Body of pancreas (tissue), 4 donors: Measurements from ENCODE around the gene HTR3A. TPM values are rescaled to one million over a fixed set of nuclear protein-coding genes. Genes with fewer than 3 reads are reported as not detected.

Experiments
- ATAC-seq: fragments of 150-250 bp; one replicate; pipeline ENCODE4 v1.9.1; 2016
- DNase-seq, 4 donors: peaks; one replicate each; pipeline ENCODE4 v3.0.0-alpha.2; 2019
- H3K27ac ChIP-seq, 4 donors: fragments of 200-600 bp; sonication (generic); 1 replicate in 3 of 4; 2 replicates in 1 of 4; pipeline versions ENCODE4 v1.5.1 to v1.6.1; 2016 to 2019; ENCODE audit warnings: mild to moderate bottlenecking in 1 of 4, mixed read lengths in 1 of 4, moderate library complexity in 1 of 4
- H3K27me3 ChIP-seq, 2 donors: fragments of 200-600 bp; sonication (generic); one replicate each; pipeline ENCODE4 v1.6.0; 2016; ENCODE audit warnings: mild to moderate bottlenecking in 1 of 2
- H3K36me3 ChIP-seq, 2 donors: fragments of 200-600 bp; sonication (generic); replicated peaks in 1 of 2; 2 replicates each; pipeline ENCODE4 v1.5.1; 2016; ENCODE audit warnings: low read depth in 2 of 2; ENCODE audit not compliant: insufficient read depth in 1 of 2
- H3K4me1 ChIP-seq: fragments of 200-600 bp; sonication (generic); one replicate; pipeline ENCODE4 v1.6.0; 2016
- H3K4me3 ChIP-seq, 2 donors: fragments of 200-600 bp; sonication (generic); 1 replicate in 1 of 2; 2 replicates in 1 of 2; pipeline ENCODE4 v1.5.1; 2016 to 2019
- H3K9me3 ChIP-seq, 3 donors: fragments of 200-600 bp; sonication (generic); 1 replicate in 2 of 3; 2 replicates in 1 of 3; pipeline ENCODE4 v1.5.1; 2016
- CTCF ChIP-seq, 7 experiments: fragments of 450-650 bp in 4 of 7; fragments of 200-600 bp in 3 of 7; sonication (generic) in 3 of 7; IDR thresholded peaks; one replicate each; pipeline ENCODE4 v1.5.1; 2016 to 2019; ENCODE audit warnings: antibody characterized with exemption in 7 of 7
- POLR2A ChIP-seq, 3 donors: fragments of 450-650 bp; IDR thresholded peaks; one replicate each; pipeline ENCODE4 v1.6.1; 2016; ENCODE audit warnings: antibody characterized with exemption in 3 of 3, mild to moderate bottlenecking in 2 of 3
- WGBS, 2 donors: methylation state at CpG; one replicate each; pipeline ENCODE4 v1.1.5; 2017; 5-methylcytosine and 5-hydroxymethylcytosine counted together
- intact Hi-C: fragments of 100-400 bp; cut with DNase I; formaldehyde crosslinking; loops from one replicate; pipeline ENCODE4 v1.15.1; 2023
- total RNA-seq, 2 donors: library from RNA; depleted of rRNA; stranded (reverse); fragments of >200 nt; gene quantifications; one replicate each; pipeline ENCODE4 v1.1.0, GENCODE V29; 2016

HTR3A gene
- total RNA-seq, 2 donors from 2014 or later: 0.33 to 1.0 TPM

- no peak overlapping the region for H3K4me3 ChIP-seq
- intact Hi-C loops: no loop called here
- no peaks in the 10 kb centered on the region for H3K9me3 ChIP-seq
- H3K27me3 ChIP-seq: no peaks in the 10 kb centered on the region
- ATAC-seq (no peak), DNase-seq (peak in 1 of 4 donors; percentile 39)
- WGBS, 2 donors: 17 to 38% methylated on average over 3 of the region's 3 CpGs
- H3K4me1 ChIP-seq: no peaks in the 10 kb centered on the region
- H3K36me3 ChIP-seq: no peaks in the 10 kb centered on the region
- TF ChIP-seq POLR2A (IDR thresholded peaks at IDR 0.05): no peak
- TF ChIP-seq CTCF (IDR thresholded peaks at IDR 0.05): no peak
- H3K27ac ChIP-seq: no peak overlapping the region
These were observed 44.1 kb downstream of the HTR3A start for GRCh38 chr11:114019046-114019445.

DNA sequence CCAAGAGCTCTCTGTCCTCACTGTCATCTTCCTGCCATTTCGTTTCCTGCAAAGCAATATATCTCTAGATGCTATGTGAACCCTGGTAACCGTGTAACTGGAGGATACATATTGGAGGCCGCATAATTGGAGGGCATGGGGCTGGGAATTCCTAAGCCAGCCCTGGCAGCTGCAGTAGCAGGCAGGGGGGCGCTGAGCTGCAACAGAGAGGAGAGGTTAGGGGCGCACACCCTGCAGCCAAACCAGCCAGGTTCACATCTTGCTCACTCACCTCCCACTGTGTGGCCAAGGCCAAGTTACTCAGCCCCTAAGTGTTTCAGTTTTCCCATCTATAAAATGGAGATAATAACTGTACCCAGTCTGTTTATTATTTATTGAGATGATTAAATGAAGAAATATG lies 44.7 kb downstream of the HTR3A start:
- Histone ChIP-seq H3K4me3 (no peak overlapping the region), H3K9me3 (no peaks in the 10 kb centered on the region), H3K27ac (no peak overlapping the region), H3K4me1 (no peaks in the 10 kb centered on the region), H3K36me3 (no peaks in the 10 kb centered on the region), H3K27me3 (no peaks in the 10 kb centered on the region)
- ATAC-seq (no peak), DNase-seq (no peak)
- intact Hi-C loops: no loop called here
- WGBS, 2 donors: 86 to 95% methylated on average over 5 of the region's 5 CpGs
- TF ChIP-seq CTCF (IDR thresholded peaks at IDR 0.05): no peak
- TF ChIP-seq POLR2A (IDR thresholded peaks at IDR 0.05): no peak

- Histone ChIP-seq H3K9me3 (no peaks in the 10 kb centered on the region), H3K27ac (no peak overlapping the region), H3K27me3 (no peaks in the 10 kb centered on the region), H3K36me3 (no peaks in the 10 kb centered on the region), H3K4me3 (no peak overlapping the region), H3K4me1 (peaks cover 11% of the 10 kb centered on the region)
- ATAC-seq (peak; percentile 58), DNase-seq (no peak)
- 39 to 45% methylated on average over 3 of the region's 3 CpGs for WGBS, 2 donors
- no peak for TF ChIP-seq POLR2A (IDR thresholded peaks at IDR 0.05)
- TF ChIP-seq CTCF (IDR thresholded peaks at IDR 0.05): no peak
- intact Hi-C loops: no loop called here
These were observed 50.5 kb downstream of the HTR3A start for GRCh38 chr11:114025329-114025907.

GRCh38 chr11:114026355-114026754 lies 51.4 kb downstream of the HTR3A start:
- 45 to 58% methylated on average over 1 of the region's 1 CpG for WGBS, 2 donors
- no peaks in the 10 kb centered on the region for H3K36me3 ChIP-seq
- no peaks in the 10 kb centered on the region for H3K27me3 ChIP-seq
- H3K4me3 ChIP-seq: no peak overlapping the region
- peak in 1 of 4 donors; percentile 15 for DNase-seq
- no peak overlapping the region for H3K27ac ChIP-seq
- no peak for ATAC-seq
- H3K9me3 ChIP-seq: no peaks in the 10 kb centered on the region
- intact Hi-C loops: no loop called here
- TF ChIP-seq CTCF (IDR thresholded peaks at IDR 0.05) (no peak), POLR2A (IDR thresholded peaks at IDR 0.05) (no peak)
- peaks cover 11% of the 10 kb centered on the region for H3K4me1 ChIP-seq

DNA sequence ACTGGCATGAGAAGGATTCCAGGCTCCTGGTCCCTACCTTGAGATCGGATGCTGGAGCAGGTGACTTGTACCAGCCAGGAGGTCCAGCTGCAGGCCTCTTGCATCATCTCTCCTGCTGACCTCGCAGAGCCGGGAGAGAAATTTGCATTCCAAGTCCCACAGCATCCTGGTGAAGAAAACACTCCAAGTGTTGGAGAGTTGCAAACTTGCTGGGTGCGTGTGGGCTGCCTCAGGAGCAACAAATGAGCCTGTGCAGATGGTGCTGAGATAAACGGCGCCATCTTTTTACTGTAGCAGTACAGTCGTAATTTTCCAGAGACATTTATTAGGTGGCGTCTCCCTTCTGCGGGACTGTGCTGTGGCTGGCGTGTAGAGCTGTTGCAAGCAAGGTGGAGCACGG lies 52.5 kb downstream of the HTR3A start:
- 81 to 83% methylated on average over 11 of the region's 11 CpGs for WGBS, 2 donors
- DNase-seq (no peak), ATAC-seq (no peak)
- Histone ChIP-seq H3K4me1 (peaks cover 11% of the 10 kb centered on the region), H3K36me3 (no peaks in the 10 kb centered on the region), H3K27ac (no peak overlapping the region), H3K9me3 (no peaks in the 10 kb centered on the region), H3K27me3 (no peaks in the 10 kb centered on the region), H3K4me3 (no peak overlapping the region)
- TF ChIP-seq POLR2A (IDR thresholded peaks at IDR 0.05) (no peak), CTCF (IDR thresholded peaks at IDR 0.05) (no peak)
- intact Hi-C loops: no loop called here
